C4-2B (cell line): ENCODE data around the gene PRKG1.

Experiments
- H3K27ac ChIP-seq: fragments of 450-650 bp; 2 replicates; pipeline ENCODE4 v1.5.1; 2017
- CTCF ChIP-seq: fragments of 450-650 bp; conservative IDR thresholded peaks from 2 replicates; pipeline ENCODE4 v1.5.1; 2017; ENCODE audit warnings: mild to moderate bottlenecking
- ZFX ChIP-seq: fragments of 450-650 bp; IDR thresholded peaks from 2 replicates; pipeline ENCODE4 v1.6.1; 2017

The PRKG1 gene

GRCh38 chr10:51403521-51403920 is 329.2 kb downstream of the PRKG1 start:
- TF ChIP-seq ZFX = no peak
- TF ChIP-seq CTCF = no peak
- H3K27ac ChIP-seq = no peak overlapping the region

GRCh38 chr10:51405580-51406351 is 331.5 kb downstream of the PRKG1 start:
- no peak for TF ChIP-seq ZFX
- TF ChIP-seq CTCF = no peak
- no peak overlapping the region for H3K27ac ChIP-seq

- TF ChIP-seq CTCF (no peak), ZFX (no peak)
- H3K27ac ChIP-seq = no peak overlapping the region
Measured at GRCh38 chr10:51406581-51406980, 332.3 kb downstream of the PRKG1 start.

GRCh38 chr10:51416494-51416893 is 342.2 kb downstream of the PRKG1 start:
- TF ChIP-seq ZFX (no peak), CTCF (no peak)
- no peak overlapping the region for H3K27ac ChIP-seq

GRCh38 chr10:51419196-51420093 is 345.2 kb downstream of the PRKG1 start:
- H3K27ac ChIP-seq = no peak overlapping the region
- TF ChIP-seq ZFX (no peak), CTCF (no peak)

GRCh38 chr10:51421853-51422252 is 347.6 kb downstream of the PRKG1 start:
- H3K27ac ChIP-seq = no peak overlapping the region
- TF ChIP-seq ZFX (no peak), CTCF (no peak)
